ENCODE results near the gene DPY19L3.
"Not testable (repeated sequence)": the region's sequence is repeated elsewhere in the genome, so short reads cannot be mapped to it uniquely, and the experiment has no call there.

DPY19L3 gene

DNA sequence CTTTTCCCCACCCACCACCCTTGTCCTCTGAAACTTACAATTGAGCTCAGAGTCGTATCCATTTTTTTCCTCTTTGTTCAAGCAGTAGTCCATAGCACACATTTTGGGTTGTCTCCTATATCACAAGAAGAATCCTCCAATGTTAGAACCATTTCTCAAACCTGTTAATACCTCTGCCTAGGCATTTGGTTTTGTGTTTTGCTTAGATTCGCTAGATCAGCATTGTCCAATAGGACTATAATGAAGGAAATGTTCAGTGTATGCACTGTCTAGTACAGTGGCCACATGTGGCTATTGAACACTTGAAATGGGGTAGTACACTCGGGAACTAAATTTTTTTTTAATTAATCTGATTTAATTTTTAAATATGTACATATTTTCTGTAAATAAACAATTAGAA lies 12.6 kb downstream of the DPY19L3 start:
- no peak for DNase-seq (ENCODE audit: low read depth)
- H3K4me3 ChIP-seq (replicated peaks; ENCODE audit: low read depth, low read length) = no peak overlapping the region
- TF ChIP-seq, protein P1, sequence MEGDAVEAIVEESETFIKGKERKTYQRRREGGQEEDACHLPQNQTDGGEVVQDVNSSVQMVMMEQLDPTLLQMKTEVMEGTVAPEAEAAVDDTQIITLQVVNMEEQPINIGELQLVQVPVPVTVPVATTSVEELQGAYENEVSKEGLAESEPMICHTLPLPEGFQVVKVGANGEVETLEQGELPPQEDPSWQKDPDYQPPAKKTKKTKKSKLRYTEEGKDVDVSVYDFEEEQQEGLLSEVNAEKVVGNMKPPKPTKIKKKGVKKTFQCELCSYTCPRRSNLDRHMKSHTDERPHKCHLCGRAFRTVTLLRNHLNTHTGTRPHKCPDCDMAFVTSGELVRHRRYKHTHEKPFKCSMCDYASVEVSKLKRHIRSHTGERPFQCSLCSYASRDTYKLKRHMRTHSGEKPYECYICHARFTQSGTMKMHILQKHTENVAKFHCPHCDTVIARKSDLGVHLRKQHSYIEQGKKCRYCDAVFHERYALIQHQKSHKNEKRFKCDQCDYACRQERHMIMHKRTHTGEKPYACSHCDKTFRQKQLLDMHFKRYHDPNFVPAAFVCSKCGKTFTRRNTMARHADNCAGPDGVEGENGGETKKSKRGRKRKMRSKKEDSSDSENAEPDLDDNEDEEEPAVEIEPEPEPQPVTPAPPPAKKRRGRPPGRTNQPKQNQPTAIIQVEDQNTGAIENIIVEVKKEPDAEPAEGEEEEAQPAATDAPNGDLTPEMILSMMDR (IDR thresholded peaks at IDR 0.05; ENCODE audit: low read length, missing control alignments) = no peak

DNA sequence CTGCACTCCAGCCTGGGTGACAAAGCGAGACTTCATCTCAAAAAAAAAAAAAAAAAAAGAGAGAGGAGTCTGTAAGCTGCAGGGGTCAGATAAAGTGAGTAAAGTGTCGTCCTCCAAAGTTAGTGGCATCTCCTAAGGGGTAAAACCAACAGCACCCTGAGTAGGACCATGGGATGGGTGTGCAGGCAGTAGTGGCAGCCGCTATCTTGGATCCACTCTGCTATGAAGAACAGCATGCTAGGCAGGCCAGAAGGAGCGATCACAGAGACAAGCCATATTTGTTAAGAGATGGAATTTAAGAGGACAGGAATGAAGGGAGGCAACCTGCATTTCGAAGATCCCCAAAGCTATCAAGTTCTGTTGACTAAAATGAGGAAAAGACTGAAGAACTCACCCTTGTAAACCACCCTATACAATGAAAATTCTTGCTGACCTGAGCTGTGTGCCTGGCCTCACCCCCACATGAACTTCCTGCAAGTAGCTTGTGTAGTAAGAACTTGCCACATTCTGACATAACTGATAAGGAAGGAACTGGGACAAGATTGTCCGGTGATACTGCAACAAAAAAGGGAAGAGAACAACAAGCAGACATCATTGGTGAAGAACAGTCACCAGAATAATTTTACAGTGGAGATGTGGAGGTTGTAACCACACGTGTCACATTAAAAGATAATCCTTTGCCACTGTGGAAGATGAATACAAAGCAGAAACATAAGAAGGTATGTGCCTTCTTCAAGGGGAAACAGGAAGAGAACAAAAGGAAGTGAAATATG lies 16.2 kb downstream of the DPY19L3 start:
- DNase-seq (ENCODE audit: low read depth) = peak; percentile 41
- no peak overlapping the region for H3K4me3 ChIP-seq (replicated peaks; ENCODE audit: low read depth, low read length)
- TF ChIP-seq, protein P1 (IDR thresholded peaks at IDR 0.05; ENCODE audit: low read length, missing control alignments) = no peak

- no peak for DNase-seq (ENCODE audit: low read depth)
- TF ChIP-seq, protein P1 (IDR thresholded peaks at IDR 0.05; ENCODE audit: low read length, missing control alignments) = no peak
- H3K4me3 ChIP-seq (replicated peaks; ENCODE audit: low read depth, low read length) = no peak overlapping the region
Measured at GRCh38 chr19:32422435-32422834, 16.9 kb downstream of the DPY19L3 start.

GRCh38 chr19:32423944-32424343 lies 18.4 kb downstream of the DPY19L3 start:
- not testable (repeated sequence) for H3K4me3 ChIP-seq (replicated peaks; ENCODE audit: low read depth, low read length)

GRCh38 chr19:32427536-32427935 lies 22.0 kb downstream of the DPY19L3 start:
- TF ChIP-seq, protein P1 (IDR thresholded peaks at IDR 0.05; ENCODE audit: low read length, missing control alignments) = no peak
- no peak for DNase-seq (ENCODE audit: low read depth)
- no peak overlapping the region for H3K4me3 ChIP-seq (replicated peaks; ENCODE audit: low read depth, low read length)

More at GRCh38 chr19:32423944-32424343, 18.4 kb downstream of the DPY19L3 start:
- DNase-seq (ENCODE audit: low read depth) = not testable (repeated sequence)

- no peak for DNase-seq (ENCODE audit: low read depth)
- TF ChIP-seq, protein P1 (IDR thresholded peaks at IDR 0.05; ENCODE audit: low read length, missing control alignments) = no peak
- H3K4me3 ChIP-seq (replicated peaks; ENCODE audit: low read depth, low read length) = no peak overlapping the region
Measured at GRCh38 chr19:32436692-32437091, 31.1 kb downstream of the DPY19L3 start.

- DNase-seq (ENCODE audit: low read depth) = no peak
- TF ChIP-seq, protein P1 (IDR thresholded peaks at IDR 0.05; ENCODE audit: low read length, missing control alignments) = no peak
- no peak overlapping the region for H3K4me3 ChIP-seq (replicated peaks; ENCODE audit: low read depth, low read length)
Measured at GRCh38 chr19:32437096-32437495, 31.5 kb downstream of the DPY19L3 start.

Data from fibroblast of pulmonary artery (primary cell).